Lower lobe of right lung (tissue), 2 donors: ENCODE results near the gene ZFYVE28. TPM values are rescaled to one million over a fixed set of nuclear protein-coding genes. Genes with fewer than 3 reads are reported as not detected.

Experiments used
- ATAC-seq, 2 donors: fragments of 200-7000 bp; cut with Tn5 transposase; one replicate each; pipeline ENCODE4 v1.9.1; 2020 to 2022; ENCODE audit warnings: mild to moderate bottlenecking in 2 of 2, moderate library complexity in 2 of 2
- DNase-seq: peaks from one replicate; pipeline ENCODE4 v3.0.0-alpha.2; 2020
- H3K27ac ChIP-seq: fragments of 200-600 bp; one replicate; pipeline ENCODE4 v1.8.0; 2022
- H3K27me3 ChIP-seq: fragments of 200-600 bp; one replicate; pipeline ENCODE4 v1.8.0; 2022; ENCODE audit warnings: low read depth
- H3K36me3 ChIP-seq: fragments of 200-600 bp; one replicate; pipeline ENCODE4 v1.8.0; 2022; ENCODE audit warnings: mild to moderate bottlenecking
- H3K4me1 ChIP-seq: fragments of 200-600 bp; one replicate; pipeline ENCODE4 v1.8.0; 2022
- H3K4me3 ChIP-seq: fragments of 200-600 bp; one replicate; pipeline ENCODE4 v1.8.0; 2022; ENCODE audit warnings: mild to moderate bottlenecking
- H3K9me3 ChIP-seq: fragments of 200-600 bp; one replicate; pipeline ENCODE4 v1.8.0; 2022
- intact Hi-C: fragments of 100-400 bp; cut with DNase I; formaldehyde crosslinking; loops from one replicate; pipeline ENCODE4 v1.11.0; 2022
- total RNA-seq: library from RNA; stranded (reverse); fragmentation: NEBNext Ultra II Directional; extraction: Animal tissue kit (Norgen Biotek cat#: 25700); gene quantifications from one replicate; pipeline ENCODE4 v1.2.1, GENCODE V29; 2021
- TF ChIP-seq, protein P1 (sequence below): fragments of 200-600 bp; IDR thresholded peaks from one replicate; pipeline ENCODE4 v1.8.0; 2022; ENCODE audit warnings: antibody characterized with exemption, mild to moderate bottlenecking
- donor health status: DM: no; HTN: yes; CAD: no; lungs with severe emphysema.

The ZFYVE28 gene
- total RNA-seq, 1 donor from 2014 or later: 12.9 TPM

DNA sequence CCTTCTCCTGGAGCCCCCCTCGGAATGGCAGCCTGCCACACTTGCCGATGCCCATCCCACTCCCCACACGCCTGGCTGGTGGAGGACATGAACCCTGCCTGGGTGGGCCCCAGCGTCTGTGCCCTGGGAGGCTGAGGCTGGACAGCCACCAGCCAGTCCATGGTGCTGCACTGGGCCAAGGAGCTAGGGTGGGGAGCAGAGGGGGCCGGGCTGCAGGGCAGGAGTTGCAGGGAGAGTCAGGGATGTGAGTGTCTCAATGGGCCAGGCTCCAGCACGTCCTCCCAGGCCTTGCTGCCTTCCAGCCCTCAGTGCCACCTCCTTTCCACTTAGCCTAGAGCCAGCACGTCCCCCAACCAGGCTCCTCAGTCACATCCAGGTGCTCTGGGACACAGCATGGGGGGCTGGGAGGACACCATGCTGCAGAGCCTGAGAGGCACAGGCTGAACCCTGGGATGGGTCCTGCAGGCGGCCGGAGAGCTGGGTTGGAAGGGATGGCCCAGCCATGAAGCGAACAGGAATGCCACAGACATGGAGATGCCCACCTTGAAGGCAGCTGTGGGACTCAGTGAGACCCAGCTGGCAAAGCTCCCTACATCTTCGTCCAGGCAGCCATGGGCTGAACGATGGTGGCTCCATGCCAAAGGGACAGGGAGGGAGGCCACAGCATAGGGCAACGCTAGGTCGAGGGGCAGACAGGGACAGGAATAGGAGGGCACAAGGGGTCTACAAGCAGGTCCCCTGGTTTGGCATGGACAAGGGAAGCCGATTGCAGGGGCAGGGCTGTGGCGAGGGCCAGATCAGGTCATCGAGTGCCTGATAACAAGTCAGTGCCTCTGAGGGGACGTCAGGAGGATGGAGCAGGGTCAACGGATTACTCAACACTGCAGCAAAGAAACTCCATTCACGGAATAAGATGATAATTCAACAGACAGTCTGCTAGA, 126.5 kb downstream of the ZFYVE28 start:
- no peaks in the 10 kb centered on the region for H3K27me3 ChIP-seq
- TF ChIP-seq, protein P1, sequence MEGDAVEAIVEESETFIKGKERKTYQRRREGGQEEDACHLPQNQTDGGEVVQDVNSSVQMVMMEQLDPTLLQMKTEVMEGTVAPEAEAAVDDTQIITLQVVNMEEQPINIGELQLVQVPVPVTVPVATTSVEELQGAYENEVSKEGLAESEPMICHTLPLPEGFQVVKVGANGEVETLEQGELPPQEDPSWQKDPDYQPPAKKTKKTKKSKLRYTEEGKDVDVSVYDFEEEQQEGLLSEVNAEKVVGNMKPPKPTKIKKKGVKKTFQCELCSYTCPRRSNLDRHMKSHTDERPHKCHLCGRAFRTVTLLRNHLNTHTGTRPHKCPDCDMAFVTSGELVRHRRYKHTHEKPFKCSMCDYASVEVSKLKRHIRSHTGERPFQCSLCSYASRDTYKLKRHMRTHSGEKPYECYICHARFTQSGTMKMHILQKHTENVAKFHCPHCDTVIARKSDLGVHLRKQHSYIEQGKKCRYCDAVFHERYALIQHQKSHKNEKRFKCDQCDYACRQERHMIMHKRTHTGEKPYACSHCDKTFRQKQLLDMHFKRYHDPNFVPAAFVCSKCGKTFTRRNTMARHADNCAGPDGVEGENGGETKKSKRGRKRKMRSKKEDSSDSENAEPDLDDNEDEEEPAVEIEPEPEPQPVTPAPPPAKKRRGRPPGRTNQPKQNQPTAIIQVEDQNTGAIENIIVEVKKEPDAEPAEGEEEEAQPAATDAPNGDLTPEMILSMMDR: no peak
- intact Hi-C loops: no loop called here
- ATAC-seq (peak in 1 of 2 donors; percentile 3), DNase-seq (no peak)
- H3K4me1 ChIP-seq: peaks cover 5% of the 10 kb centered on the region
- H3K27ac ChIP-seq: no peak overlapping the region
- H3K9me3 ChIP-seq: no peaks in the 10 kb centered on the region
- H3K36me3 ChIP-seq: peaks cover 3% of the 10 kb centered on the region
- no peak overlapping the region for H3K4me3 ChIP-seq

- H3K27me3 ChIP-seq: no peaks in the 10 kb centered on the region
- no peaks in the 10 kb centered on the region for H3K9me3 ChIP-seq
- peaks cover 5% of the 10 kb centered on the region for H3K4me1 ChIP-seq
- DNase-seq: no peak
- ATAC-seq: peak; percentile 36 to 37
- intact Hi-C loops: no loop called here
- no peaks in the 10 kb centered on the region for H3K36me3 ChIP-seq
- TF ChIP-seq, protein P1: no peak
- no peak overlapping the region for H3K4me3 ChIP-seq
- no peak overlapping the region for H3K27ac ChIP-seq
Observed at GRCh38 chr4:2290974-2291704, 127.3 kb downstream of the ZFYVE28 start.

- Histone ChIP-seq H3K36me3 (no peaks in the 10 kb centered on the region), H3K27me3 (no peaks in the 10 kb centered on the region), H3K4me3 (no peak overlapping the region), H3K4me1 (peaks cover 5% of the 10 kb centered on the region), H3K27ac (no peak overlapping the region), H3K9me3 (no peaks in the 10 kb centered on the region)
- intact Hi-C loops: no loop called here
- TF ChIP-seq, protein P1: no peak
- ATAC-seq: peak in 1 of 2 donors; percentile 11
- DNase-seq: no peak
Observed at GRCh38 chr4:2290488-2290887, 128.0 kb downstream of the ZFYVE28 start.

GRCh38 chr4:2289955-2290333, 128.5 kb downstream of the ZFYVE28 start:
- H3K36me3 ChIP-seq: no peaks in the 10 kb centered on the region
- DNase-seq: no peak
- intact Hi-C loops: no loop called here
- H3K4me3 ChIP-seq: no peak overlapping the region
- peaks cover 5% of the 10 kb centered on the region for H3K4me1 ChIP-seq
- H3K27ac ChIP-seq: no peak overlapping the region
- no peaks in the 10 kb centered on the region for H3K9me3 ChIP-seq
- TF ChIP-seq, protein P1: no peak
- peak in 1 of 2 donors; percentile 3 for ATAC-seq
- H3K27me3 ChIP-seq: no peaks in the 10 kb centered on the region

DNA sequence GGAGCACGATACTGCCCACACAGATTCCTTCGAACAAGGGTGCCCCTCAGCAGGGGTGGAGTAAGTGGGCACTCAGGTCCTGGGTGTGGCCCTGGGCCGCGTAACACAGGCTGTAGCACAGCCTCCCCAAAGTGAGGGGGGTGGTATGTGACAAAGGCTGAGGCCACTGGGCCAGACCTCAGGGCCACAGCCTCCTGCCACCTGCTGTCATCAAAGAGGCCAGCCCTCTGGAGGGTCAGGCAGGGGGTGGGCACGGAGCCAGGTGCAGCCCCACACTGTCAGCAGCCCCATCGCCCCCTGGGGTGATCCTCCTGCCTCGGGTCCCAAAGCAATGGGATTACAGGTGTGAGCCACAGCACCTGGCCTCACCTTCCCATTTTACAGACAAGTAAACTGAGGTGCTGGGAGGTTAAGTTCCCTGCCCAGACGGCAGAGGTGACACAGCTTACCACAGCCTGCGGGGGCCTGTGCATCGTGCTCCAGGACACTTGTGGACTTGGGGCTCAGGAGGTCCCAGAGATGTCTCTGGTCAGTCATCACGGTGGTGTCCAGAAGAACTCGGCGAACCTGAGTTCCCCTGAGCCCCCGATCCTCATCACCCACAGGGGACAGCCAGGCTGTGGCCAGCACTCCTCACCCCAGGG, 129.0 kb downstream of the ZFYVE28 start:
- TF ChIP-seq, protein P1: no peak
- Histone ChIP-seq H3K4me1 (peaks cover 5% of the 10 kb centered on the region), H3K27ac (no peak overlapping the region), H3K27me3 (no peaks in the 10 kb centered on the region), H3K9me3 (no peaks in the 10 kb centered on the region), H3K4me3 (no peak overlapping the region), H3K36me3 (no peaks in the 10 kb centered on the region)
- ATAC-seq (no peak), DNase-seq (no peak)
- intact Hi-C loops: no loop called here
